MM.1S (cell line): Measurements from ENCODE around the gene FANCL.
"Not testable (repeated sequence)": the region's sequence is repeated elsewhere in the genome, so short reads cannot be mapped to it uniquely, and the experiment has no call there.

Source experiments
- DNase-seq: peaks from one replicate; pipeline ENCODE4 v3.0.0-alpha.2; 2015
- H2AFZ ChIP-seq: fragments of 300-600 bp; sonication (generic); 2 replicates; pipeline ENCODE4 v1.6.0; 2016; ENCODE audit warnings: antibody characterized with exemption, low read length
- H3F3A ChIP-seq: fragments of 300-600 bp; sonication (generic); 2 replicates; pipeline ENCODE4 v1.6.1; 2016; ENCODE audit warnings: mild to moderate bottlenecking, antibody characterized with exemption, low read length, moderate library complexity, mixed read lengths; ENCODE audit not compliant: insufficient read depth
- H3K27ac ChIP-seq: fragments of 300-600 bp; sonication (generic); 2 replicates; pipeline ENCODE4 v1.5.1; 2016; ENCODE audit warnings: mild to moderate bottlenecking, low read length
- H3K27me3 ChIP-seq: fragments of 300-600 bp; sonication (generic); replicated peaks from 2 replicates; pipeline ENCODE4 v1.6.0; 2016; ENCODE audit warnings: low read length; ENCODE audit not compliant: insufficient read depth
- H3K36me3 ChIP-seq: fragments of 300-600 bp; sonication (generic); replicated peaks from 2 replicates; pipeline ENCODE4 v1.6.1; 2016; ENCODE audit warnings: mild to moderate bottlenecking, low read length, mixed read lengths; ENCODE audit not compliant: insufficient read depth
- H3K4me1 ChIP-seq: fragments of 300-600 bp; sonication (generic); 2 replicates; pipeline ENCODE4 v1.6.1; 2016; ENCODE audit warnings: low read length, mixed read lengths
- H3K4me2 ChIP-seq: fragments of 300-600 bp; sonication (generic); 2 replicates; pipeline ENCODE4 v1.6.0; 2016; ENCODE audit warnings: low read depth, low read length
- H3K4me3 ChIP-seq: fragments of 300-600 bp; sonication (generic); 2 replicates; pipeline ENCODE4 v1.5.1; 2016; ENCODE audit warnings: low read length, mixed read lengths
- H3K79me2 ChIP-seq: fragments of 300-600 bp; sonication (generic); 2 replicates; pipeline ENCODE4 v1.6.1; 2016; ENCODE audit warnings: mixed run types, low read length, mixed read lengths
- H3K9ac ChIP-seq: fragments of 300-600 bp; sonication (generic); 2 replicates; pipeline ENCODE4 v1.6.1; 2016; ENCODE audit warnings: low read length, mixed read lengths
- H3K9me2 ChIP-seq: fragments of 300-600 bp; sonication (generic); replicated peaks from 2 replicates; pipeline ENCODE4 v1.6.1; 2016; ENCODE audit warnings: mild to moderate bottlenecking, low read length, mixed read lengths; ENCODE audit not compliant: insufficient read depth
- H3K9me3 ChIP-seq: fragments of 300-600 bp; sonication (generic); replicated peaks from 2 replicates; pipeline ENCODE4 v1.6.1; 2016; ENCODE audit warnings: mild to moderate bottlenecking, low read length, mixed read lengths; ENCODE audit not compliant: insufficient read depth
- H4K20me1 ChIP-seq: fragments of 300-600 bp; sonication (generic); 2 replicates; pipeline ENCODE4 v1.6.1; 2016; ENCODE audit warnings: mild to moderate bottlenecking, low read length, moderate library complexity, mixed read lengths; ENCODE audit not compliant: insufficient read depth
- EZH2 ChIP-seq: fragments of 300-600 bp; sonication (generic); optimal IDR thresholded peaks from 2 replicates; pipeline ENCODE3; 2017; ENCODE audit warnings: low read depth, mild to moderate bottlenecking, antibody characterized with exemption, low read length, mixed read lengths
- EZH2phosphoT487 ChIP-seq: fragments of 300-600 bp; sonication (generic); IDR thresholded peaks from 2 replicates; pipeline ENCODE4 v1.6.1; 2018; ENCODE audit warnings: antibody characterized with exemption, low read length
- TF ChIP-seq, protein P1 (sequence below): fragments of 300-600 bp; sonication (generic); IDR thresholded peaks from 2 replicates; pipeline ENCODE4 v1.5.1; 2016; ENCODE audit warnings: antibody characterized with exemption, low read length, mixed read lengths

Gene FANCL

GRCh38 chr2:58122540-58122939 lies 118.6 kb downstream of the FANCL start:
- H3K4me2 ChIP-seq, result no peak overlapping the region
- H3F3A ChIP-seq, result no peaks in the 10 kb centered on the region
- TF ChIP-seq EZH2 (no peak), EZH2phosphoT487 (no peak)
- TF ChIP-seq, protein P1, sequence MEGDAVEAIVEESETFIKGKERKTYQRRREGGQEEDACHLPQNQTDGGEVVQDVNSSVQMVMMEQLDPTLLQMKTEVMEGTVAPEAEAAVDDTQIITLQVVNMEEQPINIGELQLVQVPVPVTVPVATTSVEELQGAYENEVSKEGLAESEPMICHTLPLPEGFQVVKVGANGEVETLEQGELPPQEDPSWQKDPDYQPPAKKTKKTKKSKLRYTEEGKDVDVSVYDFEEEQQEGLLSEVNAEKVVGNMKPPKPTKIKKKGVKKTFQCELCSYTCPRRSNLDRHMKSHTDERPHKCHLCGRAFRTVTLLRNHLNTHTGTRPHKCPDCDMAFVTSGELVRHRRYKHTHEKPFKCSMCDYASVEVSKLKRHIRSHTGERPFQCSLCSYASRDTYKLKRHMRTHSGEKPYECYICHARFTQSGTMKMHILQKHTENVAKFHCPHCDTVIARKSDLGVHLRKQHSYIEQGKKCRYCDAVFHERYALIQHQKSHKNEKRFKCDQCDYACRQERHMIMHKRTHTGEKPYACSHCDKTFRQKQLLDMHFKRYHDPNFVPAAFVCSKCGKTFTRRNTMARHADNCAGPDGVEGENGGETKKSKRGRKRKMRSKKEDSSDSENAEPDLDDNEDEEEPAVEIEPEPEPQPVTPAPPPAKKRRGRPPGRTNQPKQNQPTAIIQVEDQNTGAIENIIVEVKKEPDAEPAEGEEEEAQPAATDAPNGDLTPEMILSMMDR, result no peak

DNA sequence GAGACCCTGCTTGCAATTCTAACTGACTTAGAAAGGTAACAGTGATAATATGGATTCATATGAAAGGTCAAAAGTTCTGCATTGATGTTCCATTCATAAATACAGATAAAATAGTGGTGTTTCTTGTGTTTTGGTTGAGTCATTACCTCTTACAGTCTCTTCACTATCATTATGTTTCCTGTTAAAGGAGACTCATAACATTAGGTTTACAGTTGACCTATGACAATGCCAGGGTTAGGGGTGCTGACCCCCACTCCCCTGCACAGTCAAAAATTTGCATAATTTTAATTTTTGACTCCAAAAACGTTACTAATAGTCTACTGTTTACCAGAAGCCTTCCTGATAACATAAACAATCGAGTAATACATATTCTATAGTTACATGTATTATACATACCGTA lies 119.1 kb downstream of the FANCL start:
- Histone ChIP-seq H3K4me1 (no peaks in the 10 kb centered on the region), H3K4me2 (no peak overlapping the region), H3K9me2 (no peaks in the 10 kb centered on the region), H3K9me3 (no peaks in the 10 kb centered on the region), H3K27me3 (no peaks in the 10 kb centered on the region), H3K27ac (no peak overlapping the region), H4K20me1 (no peaks in the 10 kb centered on the region), H2AFZ (no peak overlapping the region), H3K79me2 (no peaks in the 10 kb centered on the region), H3F3A (no peaks in the 10 kb centered on the region), H3K4me3 (no peak overlapping the region), H3K36me3 (no peaks in the 10 kb centered on the region), H3K9ac (no peak overlapping the region)
- TF ChIP-seq EZH2phosphoT487 (no peak), EZH2 (no peak)
- TF ChIP-seq, protein P1, result no peak
- DNase-seq, result no peak

More at GRCh38 chr2:58122540-58122939, 118.6 kb downstream of the FANCL start:
- Histone ChIP-seq H2AFZ (no peak overlapping the region), H3K79me2 (no peaks in the 10 kb centered on the region), H3K27me3 (no peaks in the 10 kb centered on the region), H3K36me3 (no peaks in the 10 kb centered on the region), H3K9me2 (no peaks in the 10 kb centered on the region), H3K4me3 (no peak overlapping the region), H3K4me1 (no peaks in the 10 kb centered on the region), H4K20me1 (no peaks in the 10 kb centered on the region), H3K9ac (no peak overlapping the region), H3K27ac (no peak overlapping the region), H3K9me3 (no peaks in the 10 kb centered on the region)
- no peak for DNase-seq

- Histone ChIP-seq H3K27ac (no peak overlapping the region), H3K36me3 (no peaks in the 10 kb centered on the region), H3K4me1 (no peaks in the 10 kb centered on the region), H3F3A (no peaks in the 10 kb centered on the region), H3K9me2 (no peaks in the 10 kb centered on the region), H3K79me2 (no peaks in the 10 kb centered on the region), H4K20me1 (no peaks in the 10 kb centered on the region), H3K4me3 (no peak overlapping the region), H3K27me3 (no peaks in the 10 kb centered on the region), H2AFZ (no peak overlapping the region), H3K9ac (no peak overlapping the region), H3K4me2 (no peak overlapping the region), H3K9me3 (no peaks in the 10 kb centered on the region)
- no peak for TF ChIP-seq EZH2
- no peak for TF ChIP-seq EZH2phosphoT487
- no peak for DNase-seq
Measured at GRCh38 chr2:58120626-58121229, 120.4 kb downstream of the FANCL start.

- H3K79me2 ChIP-seq, H2AFZ ChIP-seq, H3K36me3 ChIP-seq, H3K4me3 ChIP-seq, DNase-seq, H3K27ac ChIP-seq, H3K9me2 ChIP-seq, H3K4me1 ChIP-seq, H3K4me2 ChIP-seq, H3F3A ChIP-seq, H3K9me3 ChIP-seq, H3K9ac ChIP-seq, H4K20me1 ChIP-seq, H3K27me3 ChIP-seq: not testable (repeated sequence)
Measured at GRCh38 chr2:58113563-58113962, 127.6 kb downstream of the FANCL start.
